EH (cell line): ENCODE measurements around the gene NDUFS6.
A peak's percentile ranks its signal among the peaks of the same experiment; 100 is the strongest.

ENCODE experiments used
- DNase-seq: peaks from one replicate; pipeline ENCODE4 v3.0.0-alpha.2; 2015; ENCODE audit warnings: low read depth

The NDUFS6 gene

GRCh38 chr5:1765141-1765879 lies 35.9 kb upstream of the NDUFS6 start:
- DNase-seq: no peak

DNA sequence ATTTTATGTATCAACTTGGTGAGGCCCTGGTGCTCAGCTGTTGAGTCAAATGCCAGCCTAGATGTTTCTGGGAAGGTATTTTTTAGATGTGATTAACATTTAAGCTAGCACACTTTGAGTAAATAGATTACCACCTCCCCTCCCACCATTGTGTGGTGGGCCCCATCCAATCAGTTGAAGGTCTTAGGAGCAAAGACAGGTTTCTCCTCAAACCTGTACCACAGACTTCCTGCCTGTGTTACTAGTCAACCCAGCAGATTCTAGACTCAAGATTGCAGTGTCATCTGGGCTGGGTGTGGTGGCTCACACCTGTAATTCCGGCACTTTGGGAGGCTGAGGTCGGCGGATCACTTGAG lies 35.3 kb upstream of the NDUFS6 start:
- no peak for DNase-seq

- DNase-seq: no peak
Measured at GRCh38 chr5:1767524-1768282, 33.5 kb upstream of the NDUFS6 start.

GRCh38 chr5:1768283-1769000 lies 32.8 kb upstream of the NDUFS6 start:
- DNase-seq: no peak

DNA sequence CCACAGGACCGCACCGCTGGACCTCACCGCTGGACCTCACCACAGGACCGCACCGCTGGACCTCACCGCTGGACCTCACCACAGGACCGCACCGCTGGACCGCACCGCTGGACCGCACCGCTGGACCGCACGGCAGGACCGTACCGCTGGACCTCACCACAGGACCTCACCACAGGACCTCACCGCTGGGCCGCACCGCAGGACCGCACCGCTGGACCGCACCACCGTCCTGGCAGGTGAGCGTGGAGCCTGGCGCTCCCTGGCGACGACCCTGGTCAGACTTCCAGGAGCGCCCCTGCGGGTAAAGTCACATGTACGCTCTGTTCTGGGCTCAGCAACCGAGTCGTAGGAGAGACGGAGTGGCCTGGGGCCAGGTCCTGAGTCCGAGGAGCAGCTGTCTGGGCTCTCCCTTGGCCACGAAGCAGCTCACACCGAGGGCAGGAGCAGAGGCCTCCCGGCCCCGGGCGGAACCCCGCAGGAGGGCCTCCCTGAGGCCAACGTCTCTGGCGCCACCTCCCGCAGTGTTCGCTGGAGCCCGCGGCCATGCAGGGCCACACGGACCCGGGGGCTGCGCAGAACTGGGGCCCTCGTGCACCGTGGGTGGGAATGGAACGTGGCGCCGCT lies 32.1 kb upstream of the NDUFS6 start:
- DNase-seq: no peak

DNA sequence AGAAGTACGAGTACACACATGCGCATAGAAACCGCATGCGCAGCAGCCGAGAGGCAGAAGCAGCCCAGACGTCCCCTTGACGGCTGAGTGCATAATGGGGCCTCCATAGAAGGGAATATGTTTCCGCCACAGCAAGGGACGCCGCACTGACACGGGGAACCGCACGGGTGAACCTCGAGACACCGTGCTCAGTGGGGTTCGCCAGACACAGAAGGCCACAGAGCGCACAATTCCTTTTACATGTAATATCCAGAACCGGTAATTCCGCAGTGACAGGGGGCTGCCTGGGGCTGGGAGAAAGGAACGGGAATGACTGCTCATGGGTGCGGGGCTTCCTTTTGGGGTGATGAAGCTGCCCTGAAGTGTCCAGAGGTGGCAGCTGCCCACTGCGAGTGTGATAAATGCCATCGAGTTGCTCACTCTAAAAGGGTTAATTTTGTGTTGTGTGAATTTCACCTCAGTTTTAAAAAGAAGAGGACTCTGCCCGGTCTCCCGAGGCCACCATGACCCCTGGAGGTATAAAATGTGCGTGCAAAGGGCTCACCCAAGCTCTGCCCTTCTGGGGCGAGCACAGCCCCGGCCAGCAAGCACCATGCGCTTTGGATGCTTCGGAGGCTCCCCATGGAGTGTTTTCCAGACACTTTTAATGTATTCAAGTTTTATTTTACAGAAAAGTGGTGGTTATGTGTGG lies 31.3 kb upstream of the NDUFS6 start:
- no peak for DNase-seq

DNA sequence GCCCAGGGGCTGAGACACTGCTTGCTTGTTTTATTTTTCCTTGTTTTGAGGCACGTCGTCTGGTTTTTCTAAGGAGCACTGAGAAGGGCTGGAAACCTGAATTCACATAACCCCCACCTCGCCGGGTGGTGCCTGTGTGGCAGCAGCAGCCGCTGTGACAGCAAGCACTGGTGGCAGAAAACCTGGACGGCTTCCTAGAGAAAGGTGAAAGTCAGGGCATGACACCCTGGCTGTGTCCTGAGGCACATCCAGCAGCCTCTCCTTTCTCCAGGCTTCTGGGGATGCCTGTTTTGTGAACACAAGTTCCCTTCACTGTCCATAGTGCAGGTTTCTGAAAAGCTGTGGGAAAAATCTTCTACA lies 30.8 kb upstream of the NDUFS6 start:
- DNase-seq: no peak

GRCh38 chr5:1771149-1772065 lies 29.8 kb upstream of the NDUFS6 start:
- no peak for DNase-seq

GRCh38 chr5:1772634-1773033 lies 28.6 kb upstream of the NDUFS6 start:
- DNase-seq: peak; percentile 65

- no peak for DNase-seq
Measured at GRCh38 chr5:1776831-1777230, 24.4 kb upstream of the NDUFS6 start.

DNA sequence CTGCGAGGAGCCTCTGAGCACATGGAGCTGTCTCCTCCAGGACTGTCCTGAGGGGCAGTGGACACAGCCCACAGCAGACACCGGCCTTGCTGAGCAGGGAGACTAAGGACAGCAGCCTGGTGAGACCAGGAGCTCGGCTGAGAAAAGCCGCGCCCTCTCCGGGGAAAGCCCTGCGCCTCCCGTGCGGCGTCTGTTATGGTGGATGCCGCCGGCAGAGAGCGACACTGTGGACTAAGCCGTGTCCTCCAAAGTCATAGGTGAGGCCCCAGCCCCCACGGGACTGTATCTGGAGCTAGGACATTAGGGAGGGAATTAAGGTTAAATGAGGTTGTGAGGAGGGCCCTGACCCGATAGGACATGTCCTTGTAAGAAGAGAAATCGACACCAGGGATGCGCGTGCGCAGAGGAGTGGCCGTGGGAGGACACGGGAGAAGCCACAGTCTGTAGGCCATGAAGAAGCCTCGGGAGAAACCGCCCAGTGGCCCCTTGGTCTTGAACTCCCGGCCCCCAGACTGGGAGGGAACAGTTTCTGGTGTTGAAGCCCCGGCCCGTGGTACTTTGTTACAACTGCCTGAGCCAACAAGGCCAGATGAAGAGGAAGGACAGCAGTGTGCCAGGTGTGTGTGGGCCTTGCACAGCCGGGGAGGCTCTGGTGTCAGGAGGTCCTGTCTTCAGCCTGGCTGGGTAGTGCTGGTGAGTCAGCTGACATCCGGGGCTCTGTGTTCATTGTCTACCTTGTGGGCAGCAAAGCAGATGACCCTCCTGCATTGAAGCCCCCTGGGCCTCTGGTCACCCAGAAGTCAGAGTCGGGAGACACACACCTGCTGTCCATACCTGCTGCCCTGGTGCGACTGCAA lies 23.7 kb upstream of the NDUFS6 start:
- DNase-seq: no peak

GRCh38 chr5:1778138-1779020 lies 22.8 kb upstream of the NDUFS6 start:
- DNase-seq: no peak

- DNase-seq: no peak
Measured at GRCh38 chr5:1779021-1779680, 22.1 kb upstream of the NDUFS6 start.

DNA sequence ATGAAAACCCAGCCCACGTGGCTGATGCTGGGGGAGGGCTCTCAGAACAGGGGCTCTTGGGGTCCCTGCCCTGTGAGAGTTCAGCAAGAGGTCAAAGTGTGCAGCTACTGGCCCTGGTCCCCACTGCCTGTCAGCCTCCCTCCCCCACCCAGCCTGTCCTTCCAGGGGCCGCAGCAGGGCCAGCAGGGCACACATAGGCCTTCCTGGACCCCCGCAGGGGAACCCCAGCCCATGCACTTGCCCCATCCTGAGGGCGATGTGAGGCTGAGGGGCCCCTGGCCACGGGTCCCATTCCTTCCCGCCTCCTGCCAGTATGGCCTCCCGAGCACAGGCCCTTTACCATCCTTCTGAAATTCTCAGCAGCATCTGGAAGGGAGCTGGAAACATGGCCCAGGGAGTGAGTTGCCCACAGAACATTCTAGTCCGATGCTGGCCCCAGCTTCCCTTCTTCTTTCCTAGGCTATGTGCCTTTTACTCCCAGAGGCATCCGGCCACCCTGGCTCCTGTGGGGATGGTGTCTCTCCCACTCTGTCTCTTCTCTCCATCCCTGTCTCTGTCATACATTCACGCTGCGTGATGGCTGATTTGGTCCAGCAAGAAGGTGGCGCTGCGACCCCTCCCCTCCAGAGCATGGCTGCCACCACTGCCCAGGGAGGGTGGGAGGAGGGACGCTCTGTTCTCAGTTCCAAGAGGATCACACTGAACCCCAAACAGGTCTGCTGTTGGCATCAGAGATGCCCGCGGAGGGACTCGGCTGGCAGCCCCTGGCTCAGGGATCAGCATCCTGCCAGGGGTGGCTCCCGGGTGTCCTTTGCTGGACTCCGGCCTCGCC lies 21.2 kb upstream of the NDUFS6 start:
- no peak for DNase-seq

GRCh38 chr5:1780614-1780930 lies 20.6 kb upstream of the NDUFS6 start:
- no peak for DNase-seq

GRCh38 chr5:1781107-1781506 lies 20.1 kb upstream of the NDUFS6 start:
- no peak for DNase-seq

DNA sequence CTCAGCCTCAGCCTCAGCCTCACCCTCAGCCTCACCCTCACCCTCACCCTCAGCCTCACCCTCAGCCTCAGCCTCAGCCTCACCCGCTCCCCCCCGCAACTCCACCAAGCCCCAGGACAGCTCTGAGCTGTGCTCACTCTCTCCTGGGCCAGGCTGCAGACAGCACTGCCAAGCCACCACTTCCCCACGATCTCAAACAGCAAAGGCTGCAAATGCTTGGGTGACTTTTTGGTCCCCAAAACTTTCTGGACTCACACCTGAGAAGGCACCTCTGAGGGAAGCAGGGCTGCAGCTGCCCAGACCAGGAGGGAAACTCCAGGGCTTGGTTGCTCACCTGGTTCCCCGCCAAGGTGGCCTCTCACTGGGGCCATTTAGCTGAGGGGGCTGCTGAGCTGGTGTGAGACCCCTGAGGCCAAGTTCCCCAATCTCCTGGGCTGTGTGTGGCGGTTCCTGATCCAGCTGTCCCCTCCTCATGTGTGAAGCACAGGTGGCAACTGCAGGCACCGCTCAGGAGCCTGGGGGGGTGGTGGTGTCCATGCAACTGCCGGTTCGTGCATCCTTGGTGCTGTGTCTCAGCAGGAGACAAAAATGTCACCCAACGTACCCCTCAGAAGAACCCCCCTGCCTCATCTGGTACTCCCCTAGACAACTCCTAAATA lies 19.4 kb upstream of the NDUFS6 start:
- no peak for DNase-seq
